Esophagus squamous epithelium (tissue), 4 donors: ENCODE measurements around the gene GPSM1.

Experiments
- CTCF ChIP-seq, 6 experiments: fragments of 450-650 bp in 4 of 6; fragments of 200-600 bp in 2 of 6; sonication (generic) in 2 of 6; IDR thresholded peaks; one replicate each; pipeline ENCODE4 v1.5.1; 2016 to 2019; ENCODE audit warnings: antibody characterized with exemption in 6 of 6, mild to moderate bottlenecking in 4 of 6, moderate library complexity in 4 of 6
- POLR2A ChIP-seq, 4 donors: fragments of 450-650 bp; IDR thresholded peaks; one replicate each; pipeline ENCODE4 v1.6.1; 2017; ENCODE audit warnings: antibody characterized with exemption in 4 of 4, mild to moderate bottlenecking in 4 of 4, moderate library complexity in 3 of 4

GRCh38 chr9:136334541-136334940 lies 7.2 kb downstream of the GPSM1 start:
- TF ChIP-seq POLR2A (IDR thresholded peaks at IDR 0.05): no peak
- no peak for TF ChIP-seq CTCF (IDR thresholded peaks at IDR 0.05)
